WTC11 (cell line): ENCODE results near the gene TMEM119. TPM values are rescaled to one million over a fixed set of nuclear protein-coding genes. Genes with fewer than 3 reads are reported as not detected.
A peak's percentile ranks its signal among the peaks of the same experiment; 100 is the strongest.

Source experiments
- ATAC-seq: fragments of 200-7000 bp; cut with Tn5 transposase; 2 replicates; pipeline ENCODE4 v1.10.0; 2021; ENCODE audit warnings: mild to moderate bottlenecking, moderate library complexity
- CTCF ChIA-PET: fragments of 300-600 bp; sonication (Branson Sonifier 250); formaldehyde crosslinking; loops from one replicate; lab custom pipeline; 2021; ENCODE audit warnings: antibody characterized with exemption; lab: Charles Lee
- POLR2A ChIA-PET: fragments of 350-600 bp; sonication (Branson Sonifier 250); formaldehyde crosslinking; loops from one replicate; lab custom pipeline; 2021; ENCODE audit warnings: antibody characterized with exemption; lab: Charles Lee
- DNase-seq: peaks from one replicate; pipeline ENCODE4 v3.0.0; 2021; ENCODE audit warnings: low spot score
- H3K27ac Mint-ChIP-seq: 2 replicates; pipeline ENCODE4 v1.8.0; 2021; ENCODE audit warnings: mixed read lengths
- H3K27me3 Mint-ChIP-seq: 2 replicates; pipeline ENCODE4 v1.8.0; 2021; ENCODE audit warnings: low read depth, mild to moderate bottlenecking, moderate library complexity, mixed read lengths
- H3K36me3 Mint-ChIP-seq: 2 replicates; pipeline ENCODE4 v1.8.0; 2021; ENCODE audit warnings: mixed read lengths
- H3K4me1 Mint-ChIP-seq: 2 replicates; pipeline ENCODE4 v1.8.0; 2022; ENCODE audit warnings: mixed read lengths
- H3K4me3 Mint-ChIP-seq: 2 replicates; pipeline ENCODE4 v1.8.0; 2021; ENCODE audit warnings: mild to moderate bottlenecking, moderate library complexity, mixed read lengths
- H3K9me3 Mint-ChIP-seq: 2 replicates; pipeline ENCODE4 v1.8.0; 2021; ENCODE audit warnings: mixed read lengths
- ATF1 ChIP-seq: sonication (generic); formaldehyde crosslinking; IDR thresholded peaks from 2 replicates; pipeline ENCODE4 v1.8.1; 2023; ENCODE audit warnings: mild to moderate bottlenecking, moderate library complexity, missing genetic modification reagents
- E2F4 ChIP-seq: sonication (generic); formaldehyde crosslinking; IDR thresholded peaks from 2 replicates; pipeline ENCODE4 v1.8.1; 2022; ENCODE audit warnings: low read depth, mild to moderate bottlenecking, moderate library complexity, missing genetic modification reagents, borderline replicate concordance
- ESRRA ChIP-seq: sonication (generic); formaldehyde crosslinking; IDR thresholded peaks from 2 replicates; pipeline ENCODE4 v1.8.1; 2022; ENCODE audit warnings: mild to moderate bottlenecking, missing genetic modification reagents, borderline replicate concordance
- FOXK1 ChIP-seq: sonication (generic); formaldehyde crosslinking; IDR thresholded peaks from 2 replicates; pipeline ENCODE4 v1.8.0; 2022; ENCODE audit warnings: mild to moderate bottlenecking, moderate library complexity, missing genetic modification reagents
- FOXP4 ChIP-seq: sonication (generic); formaldehyde crosslinking; IDR thresholded peaks from 2 replicates; pipeline ENCODE4 v1.8.0; 2022; ENCODE audit warnings: mild to moderate bottlenecking, missing genetic modification reagents
- HMGXB4 ChIP-seq: sonication (generic); formaldehyde crosslinking; IDR thresholded peaks from 2 replicates; pipeline ENCODE4 v1.8.1; 2023; ENCODE audit warnings: mild to moderate bottlenecking, moderate library complexity, missing genetic modification reagents
- IRF2 ChIP-seq: sonication (generic); formaldehyde crosslinking; IDR thresholded peaks from 2 replicates; pipeline ENCODE4 v1.8.0; 2022; ENCODE audit warnings: low read depth, missing genetic modification reagents, borderline replicate concordance
- MAX ChIP-seq: sonication (generic); formaldehyde crosslinking; IDR thresholded peaks from 2 replicates; pipeline ENCODE4 v1.8.0; 2022; ENCODE audit warnings: mild to moderate bottlenecking, missing genetic modification reagents
- MYBL2 ChIP-seq: sonication (generic); formaldehyde crosslinking; IDR thresholded peaks from 2 replicates; pipeline ENCODE4 v1.8.1; 2023; ENCODE audit warnings: mild to moderate bottlenecking, moderate library complexity, missing genetic modification reagents
- NFE2L1 ChIP-seq: sonication (generic); formaldehyde crosslinking; IDR thresholded peaks from 2 replicates; pipeline ENCODE4 v1.8.1; 2023; ENCODE audit warnings: missing genetic modification reagents
- PRRX2 ChIP-seq: fragments of 250-450 bp; sonication (Bioruptor Pico); IDR thresholded peaks from 2 replicates; pipeline ENCODE4 v1.8.0; 2021; ENCODE audit warnings: mild to moderate bottlenecking
- TEAD1 ChIP-seq: sonication (generic); formaldehyde crosslinking; IDR thresholded peaks from 2 replicates; pipeline ENCODE4 v1.8.0; 2022; ENCODE audit warnings: mild to moderate bottlenecking, missing genetic modification reagents
- TP53 ChIP-seq: sonication (generic); formaldehyde crosslinking; IDR thresholded peaks from 2 replicates; pipeline ENCODE4 v1.8.1; 2023; ENCODE audit warnings: mild to moderate bottlenecking, missing genetic modification reagents
- USF2 ChIP-seq: sonication (generic); formaldehyde crosslinking; IDR thresholded peaks from 2 replicates; pipeline ENCODE4 v1.8.1; 2023; ENCODE audit warnings: mild to moderate bottlenecking, missing genetic modification reagents, moderate library complexity
- ZNF121 ChIP-seq: sonication (generic); formaldehyde crosslinking; IDR thresholded peaks from 2 replicates; pipeline ENCODE4 v1.8.0; 2023; ENCODE audit warnings: missing genetic modification reagents
- ZNF512 ChIP-seq: sonication (generic); formaldehyde crosslinking; IDR thresholded peaks from 2 replicates; pipeline ENCODE4 v1.8.1; 2022; ENCODE audit warnings: missing genetic modification reagents, borderline replicate concordance
- total RNA-seq: library from RNA; stranded (reverse); gene quantifications from 3 replicates; pipeline ENCODE4 v1.2.3, GENCODE V29; 2021

Gene TMEM119
- total RNA-seq, 1 experiment from 2014 or later, result 0.20 TPM

GRCh38 chr12:108635997-108636808, 38.3 kb upstream of the TMEM119 start:
- CTCF ChIA-PET, result interaction anchor here (1.0 to 2.2 kb wide), 5 partner anchors 14 to 30 kb away, joined by 3 to 6 read pairs (median 3); no protein-coding TSS in a partner anchor
- TF ChIP-seq ZNF121 (CRISPR knock-in tag), result peak; percentile 85; the same call in 1 of the 2 replicates
- no peak for TF ChIP-seq NFE2L1 (CRISPR knock-in tag)
- no peak for TF ChIP-seq FOXK1 (CRISPR knock-in tag)
- ATAC-seq (no peak), DNase-seq (no peak)
- POLR2A ChIA-PET, result no interaction called here
- peaks cover 57% of the 10 kb centered on the region for H3K4me1 Mint-ChIP-seq
- peak overlapping the region; percentile 45 for H3K27ac Mint-ChIP-seq
- no peaks in the 10 kb centered on the region for H3K9me3 Mint-ChIP-seq
- no peak overlapping the region for H3K4me3 Mint-ChIP-seq
- H3K27me3 Mint-ChIP-seq, result no peaks in the 10 kb centered on the region
- no peaks in the 10 kb centered on the region for H3K36me3 Mint-ChIP-seq

GRCh38 chr12:108635201-108635996, 37.5 kb upstream of the TMEM119 start:
- H3K27ac Mint-ChIP-seq, result peak overlapping the region; percentile 18
- ATAC-seq, result no peak; the same call in 1 of the 2 replicates
- no peaks in the 10 kb centered on the region for H3K27me3 Mint-ChIP-seq
- H3K9me3 Mint-ChIP-seq, result no peaks in the 10 kb centered on the region
- H3K4me3 Mint-ChIP-seq, result no peak overlapping the region
- no peak for DNase-seq
- ChIA-PET POLR2A (no interaction called here), CTCF (interaction anchor here (0.8 to 1.9 kb wide), 8 partner anchors 12 to 182 kb away, joined by 3 to 6 read pairs (median 4); no protein-coding TSS in a partner anchor)
- TF ChIP-seq ATF1 (CRISPR knock-in tag) (no peak), USF2 (CRISPR knock-in tag) (peak; percentile 33), TEAD1 (no peak), MAX (peak; percentile 38; the same call in 1 of the 2 replicates), IRF2 (CRISPR knock-in tag) (no peak), PRRX2 (no peak), ZNF512 (CRISPR knock-in tag) (no peak), FOXP4 (no peak), HMGXB4 (CRISPR knock-in tag) (no peak)
- TF ChIP-seq, all 79 proteins: peak for 2
- Mint-ChIP-seq H3K36me3 (no peaks in the 10 kb centered on the region), H3K4me1 (peaks cover 57% of the 10 kb centered on the region)

- ChIA-PET POLR2A (no interaction called here), CTCF (interaction anchor here (1.0 to 1.9 kb wide), 3 partner anchors 13 to 168 kb away, joined by 4 to 6 read pairs (median 4); no protein-coding TSS in a partner anchor)
- peaks cover 56% of the 10 kb centered on the region for H3K4me1 Mint-ChIP-seq
- TF ChIP-seq MAX, result no peak
- no peak for TF ChIP-seq TP53 (CRISPR knock-in tag)
- no peak for TF ChIP-seq MYBL2 (CRISPR knock-in tag)
- no peak for TF ChIP-seq ESRRA (CRISPR knock-in tag)
- TF ChIP-seq E2F4 (CRISPR knock-in tag), result no peak
Observed at GRCh38 chr12:108634341-108634751, 36.5 kb upstream of the TMEM119 start.

More at GRCh38 chr12:108634341-108634751, 36.5 kb upstream of the TMEM119 start:
- ATAC-seq (peak; percentile 7; the same call in 1 of the 2 replicates), DNase-seq (no peak)
- H3K27ac Mint-ChIP-seq, result no peak overlapping the region; the same call in 1 of the 2 replicates
- no peak overlapping the region for H3K4me3 Mint-ChIP-seq
- H3K9me3 Mint-ChIP-seq, result no peaks in the 10 kb centered on the region
- H3K27me3 Mint-ChIP-seq, result no peaks in the 10 kb centered on the region
- H3K36me3 Mint-ChIP-seq, result no peaks in the 10 kb centered on the region
